Fibroblast of lung (primary cell): ENCODE data around the gene MRPL24. TPM values are rescaled to one million over a fixed set of nuclear protein-coding genes. Genes with fewer than 3 reads are reported as not detected.
"Not testable (repeated sequence)": the region's sequence is repeated elsewhere in the genome, so short reads cannot be mapped to it uniquely, and the experiment has no call there.

Experiments used
- DNase-seq, 2 donors: peaks; one replicate each; pipeline versions ENCODE4 v3.0.0 to v3.0.0-alpha.2; 2010; ENCODE audit warnings: low read depth in 2 of 2
- H2AFZ ChIP-seq: 2 replicates; pipeline ENCODE4 v1.5.1; 2012; ENCODE audit warnings: low read length, control low read depth, inconsistent platforms
- H3K27ac ChIP-seq: 2 replicates; pipeline ENCODE4 v1.5.1; 2011; ENCODE audit warnings: low read length, control low read depth; ENCODE audit not compliant: insufficient read depth
- H3K27me3 ChIP-seq: 2 replicates; pipeline ENCODE4 v1.5.1; 2011; ENCODE audit warnings: mild to moderate bottlenecking, low read length; ENCODE audit not compliant: control insufficient read depth, insufficient read depth
- H3K36me3 ChIP-seq: 2 replicates; pipeline ENCODE4 v1.5.1; 2011; ENCODE audit warnings: low read length; ENCODE audit not compliant: control insufficient read depth, insufficient read depth
- H3K4me1 ChIP-seq: 2 replicates; pipeline ENCODE4 v1.5.1; 2011; ENCODE audit warnings: low read length; ENCODE audit not compliant: control insufficient read depth, insufficient read depth; ENCODE audit errors: extremely low read depth
- H3K4me2 ChIP-seq: 2 replicates; pipeline ENCODE4 v1.5.1; 2011; ENCODE audit warnings: low read length, control low read depth; ENCODE audit not compliant: insufficient read depth; ENCODE audit errors: extremely low read depth
- H3K4me3 ChIP-seq, 4 experiments: fragments of 200-600 bp in 1 of 4; sonication (generic) in 1 of 4; replicated peaks in 1 of 4; 2 replicates each; pipeline ENCODE4 v1.5.1; 2011 to 2016; ENCODE audit warnings: low read length in 4 of 4, low read depth in 3 of 4, mild to moderate bottlenecking in 3 of 4, control low read depth in 2 of 4, inconsistent platforms in 1 of 4, mixed read lengths in 1 of 4; ENCODE audit not compliant: insufficient read depth in 1 of 4; ENCODE audit errors: control extremely low read depth in 1 of 4
- H3K79me2 ChIP-seq: 2 replicates; pipeline ENCODE4 v1.5.1; 2012; ENCODE audit warnings: mild to moderate bottlenecking, low read length, inconsistent platforms; ENCODE audit not compliant: control insufficient read depth, insufficient read depth
- H3K9ac ChIP-seq: 2 replicates; pipeline ENCODE4 v1.5.1; 2011; ENCODE audit warnings: mild to moderate bottlenecking, low read length, control low read depth; ENCODE audit not compliant: insufficient read depth
- H3K9me3 ChIP-seq: 2 replicates; pipeline ENCODE4 v1.5.1; 2012; ENCODE audit warnings: low read depth, low read length; ENCODE audit not compliant: control insufficient read depth, insufficient read depth
- H4K20me1 ChIP-seq: 2 replicates; pipeline ENCODE4 v1.5.1; 2011; ENCODE audit warnings: low read length; ENCODE audit not compliant: control insufficient read depth, insufficient read depth; ENCODE audit errors: extremely low read depth
- CTCF ChIP-seq, 2 donors: IDR thresholded peaks in 1 of 2; conservative IDR thresholded peaks in 1 of 2; 1 replicate in 1 of 2; 2 replicates in 1 of 2; pipeline ENCODE4 v1.5.1; 2011 to 2012; ENCODE audit warnings: low read length in 2 of 2, control low read depth in 1 of 2, inconsistent platforms in 1 of 2, low read depth in 1 of 2, mild to moderate bottlenecking in 1 of 2
- EZH2 ChIP-seq: IDR thresholded peaks from 2 replicates; pipeline ENCODE4 v1.5.1; 2012; ENCODE audit warnings: low read length, control low read depth, mild to moderate bottlenecking; ENCODE audit errors: missing control alignments
- polyA plus RNA-seq, 2 donors: library from polyadenylated mRNA; depleted of rRNA in 1 of 2; stranded (reverse) in 1 of 2; unstranded in 1 of 2; fragments of >200 nt; gene quantifications; 2 replicates each; pipeline ENCODE4 v1.2.1, GENCODE V29; 2011 to 2012; ENCODE audit warnings: missing spikeins in 1 of 2
- total RNA-seq: library from RNA; depleted of rRNA; stranded (reverse); fragments of >200 nt; gene quantifications from 2 replicates; pipeline ENCODE4 v1.2.1, GENCODE V29; 2014

Gene MRPL24
- total and polyA plus RNA-seq, 2 donors (not counting 1 experiment from before 2014, with no cell fraction given) = 58.8 to 67.2 TPM

- no peaks in the 10 kb centered on the region for H3K27me3 ChIP-seq
- peak overlapping the region; percentile 82 for H2AFZ ChIP-seq
- no peaks in the 10 kb centered on the region for H4K20me1 ChIP-seq
- peak overlapping the region; percentile 51 to 97 (median 82) for H3K4me3 ChIP-seq
- TF ChIP-seq CTCF (conservative IDR thresholded peaks at IDR 0.05 in 1 of 2, IDR thresholded peaks at IDR 0.05 in 1 of 2; ENCODE audit: low read depth in 1 of 2, low read length in 2 of 2) (no peak), EZH2 (no peak)
- H3K36me3 ChIP-seq = peaks cover 3% of the 10 kb centered on the region
- DNase-seq = no peak
- peak overlapping the region; percentile 54 for H3K9ac ChIP-seq
- no peaks in the 10 kb centered on the region for H3K4me1 ChIP-seq
- no peaks in the 10 kb centered on the region for H3K9me3 ChIP-seq
- peak overlapping the region; percentile 93 for H3K27ac ChIP-seq
- peaks cover 38% of the 10 kb centered on the region for H3K79me2 ChIP-seq
- H3K4me2 ChIP-seq = peak overlapping the region; percentile 95
Observed at GRCh38 chr1:156766298-156767100, 25.6 kb upstream of the MRPL24 start.

GRCh38 chr1:156765666-156766065 lies 24.8 kb upstream of the MRPL24 start:
- Histone ChIP-seq H2AFZ (no peak overlapping the region), H3K4me3 (peak overlapping the region in 2 of 4 experiments; percentile 97), H3K9me3 (no peaks in the 10 kb centered on the region), H4K20me1 (no peaks in the 10 kb centered on the region), H3K4me2 (peak overlapping the region; percentile 95), H3K9ac (no peak overlapping the region), H3K27me3 (no peaks in the 10 kb centered on the region), H3K4me1 (no peaks in the 10 kb centered on the region), H3K27ac (no peak overlapping the region), H3K36me3 (no peaks in the 10 kb centered on the region), H3K79me2 (peaks cover 30% of the 10 kb centered on the region)
- TF ChIP-seq CTCF (conservative IDR thresholded peaks at IDR 0.05 in 1 of 2, IDR thresholded peaks at IDR 0.05 in 1 of 2; ENCODE audit: low read depth in 1 of 2, low read length in 2 of 2) (no peak), EZH2 (no peak)
- no peak for DNase-seq

GRCh38 chr1:156765136-156765535 lies 24.2 kb upstream of the MRPL24 start:
- not testable (repeated sequence) for H3K9me3 ChIP-seq, H3K4me2 ChIP-seq, DNase-seq, H2AFZ ChIP-seq, H3K36me3 ChIP-seq, H3K27ac ChIP-seq, H3K4me3 ChIP-seq, H3K4me1 ChIP-seq, H3K9ac ChIP-seq, H3K27me3 ChIP-seq, H4K20me1 ChIP-seq
- peaks cover 24% of the 10 kb centered on the region for H3K79me2 ChIP-seq
